Gastrocnemius medialis (tissue), 4 donors: ENCODE measurements around the gene ERC2. TPM values are rescaled to one million over a fixed set of nuclear protein-coding genes. Genes with fewer than 3 reads are reported as not detected.

Source experiments
- ATAC-seq, 2 donors: fragments of 150-250 bp; one replicate each; pipeline ENCODE4 v1.9.1; 2016
- DNase-seq, 2 donors: peaks; one replicate each; pipeline ENCODE4 v3.0.0-alpha.2; 2019
- H3K27ac ChIP-seq, 4 donors: fragments of 200-600 bp; sonication (generic); 1 replicate in 1 of 4; 2 replicates in 3 of 4; pipeline ENCODE4 v1.5.1; 2016 to 2018; ENCODE audit warnings: mild to moderate bottlenecking in 2 of 4, moderate library complexity in 1 of 4
- H3K27me3 ChIP-seq, 3 donors: fragments of 200-600 bp; sonication (generic) in 2 of 3; 1 replicate in 1 of 3; 2 replicates in 2 of 3; pipeline versions ENCODE4 v1.5.1 to v1.6.0; 2016 to 2019; ENCODE audit warnings: mild to moderate bottlenecking in 1 of 3, moderate library complexity in 1 of 3
- H3K36me3 ChIP-seq, 2 donors: fragments of 200-600 bp; sonication (generic) in 1 of 2; one replicate each; pipeline ENCODE4 v1.5.1; 2017 to 2018
- H3K4me1 ChIP-seq, 2 donors: fragments of 200-600 bp; sonication (generic) in 1 of 2; one replicate each; pipeline ENCODE4 v1.5.1; 2016 to 2017; ENCODE audit warnings: mild to moderate bottlenecking in 2 of 2
- H3K4me3 ChIP-seq, 4 donors: fragments of 200-600 bp; sonication (generic) in 3 of 4; 1 replicate in 1 of 4; 2 replicates in 3 of 4; pipeline ENCODE4 v1.5.1; 2016 to 2019; ENCODE audit warnings: mild to moderate bottlenecking in 2 of 4
- H3K9me3 ChIP-seq, 3 donors: fragments of 200-600 bp; sonication (generic) in 2 of 3; 1 replicate in 1 of 3; 2 replicates in 2 of 3; pipeline ENCODE4 v1.5.1; 2016 to 2019
- POLR2A ChIP-seq, 2 donors: fragments of 450-650 bp; IDR thresholded peaks; one replicate each; pipeline ENCODE4 v1.6.1; 2017; ENCODE audit warnings: antibody characterized with exemption in 2 of 2, mild to moderate bottlenecking in 2 of 2, moderate library complexity in 2 of 2
- in situ Hi-C, 4 donors: fragments of 200-750 bp; cut with MboI; loops; one replicate each; pipeline versions ENCODE4 v1.15.0 to v1.8.0; 2017; ENCODE audit warnings: low sequenced_read_pairs in 4 of 4
- intact Hi-C: fragments of 100-400 bp; cut with DNase I; formaldehyde crosslinking; loops from one replicate; pipeline ENCODE4 v1.15.1; 2023; ENCODE audit warnings: low total_unique reads
- total RNA-seq, 4 donors: library from RNA; depleted of rRNA; stranded (reverse); fragments of >200 nt; gene quantifications; one replicate each; pipeline versions ENCODE4 v1.1.0 to v1.2.3, GENCODE V29; 2016
- TF ChIP-seq, protein P1 (sequence below), 5 experiments: fragments of 450-650 bp in 3 of 5; fragments of 200-600 bp in 2 of 5; sonication (generic) in 2 of 5; IDR thresholded peaks in 4 of 5; conservative IDR thresholded peaks in 1 of 5; 1 replicate in 4 of 5; 2 replicates in 1 of 5; pipeline ENCODE4 v1.5.1; 2016 to 2019; ENCODE audit warnings: antibody characterized with exemption in 5 of 5, mild to moderate bottlenecking in 3 of 5, moderate library complexity in 3 of 5

Gene ERC2
- total RNA-seq, 4 donors from 2014 or later: not detected

GRCh38 chr3:56124546-56124945 is 343.7 kb downstream of the ERC2 start:
- TF ChIP-seq, protein P1, sequence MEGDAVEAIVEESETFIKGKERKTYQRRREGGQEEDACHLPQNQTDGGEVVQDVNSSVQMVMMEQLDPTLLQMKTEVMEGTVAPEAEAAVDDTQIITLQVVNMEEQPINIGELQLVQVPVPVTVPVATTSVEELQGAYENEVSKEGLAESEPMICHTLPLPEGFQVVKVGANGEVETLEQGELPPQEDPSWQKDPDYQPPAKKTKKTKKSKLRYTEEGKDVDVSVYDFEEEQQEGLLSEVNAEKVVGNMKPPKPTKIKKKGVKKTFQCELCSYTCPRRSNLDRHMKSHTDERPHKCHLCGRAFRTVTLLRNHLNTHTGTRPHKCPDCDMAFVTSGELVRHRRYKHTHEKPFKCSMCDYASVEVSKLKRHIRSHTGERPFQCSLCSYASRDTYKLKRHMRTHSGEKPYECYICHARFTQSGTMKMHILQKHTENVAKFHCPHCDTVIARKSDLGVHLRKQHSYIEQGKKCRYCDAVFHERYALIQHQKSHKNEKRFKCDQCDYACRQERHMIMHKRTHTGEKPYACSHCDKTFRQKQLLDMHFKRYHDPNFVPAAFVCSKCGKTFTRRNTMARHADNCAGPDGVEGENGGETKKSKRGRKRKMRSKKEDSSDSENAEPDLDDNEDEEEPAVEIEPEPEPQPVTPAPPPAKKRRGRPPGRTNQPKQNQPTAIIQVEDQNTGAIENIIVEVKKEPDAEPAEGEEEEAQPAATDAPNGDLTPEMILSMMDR (IDR thresholded peaks at IDR 0.05 in 4 of 5, conservative IDR thresholded peaks at IDR 0.05 in 1 of 5): no peak
- TF ChIP-seq POLR2A (IDR thresholded peaks at IDR 0.05): no peak
- in situ Hi-C loops: no loop called here
- Histone ChIP-seq H3K27ac (no peak overlapping the region), H3K9me3 (no peaks in the 10 kb centered on the region), H3K27me3 (no peaks in the 10 kb centered on the region), H3K36me3 (no peaks in the 10 kb centered on the region), H3K4me1 (no peaks in the 10 kb centered on the region), H3K4me3 (no peak overlapping the region)
- intact Hi-C loops: no loop called here
- DNase-seq: no peak
- ATAC-seq: no peak

DNA sequence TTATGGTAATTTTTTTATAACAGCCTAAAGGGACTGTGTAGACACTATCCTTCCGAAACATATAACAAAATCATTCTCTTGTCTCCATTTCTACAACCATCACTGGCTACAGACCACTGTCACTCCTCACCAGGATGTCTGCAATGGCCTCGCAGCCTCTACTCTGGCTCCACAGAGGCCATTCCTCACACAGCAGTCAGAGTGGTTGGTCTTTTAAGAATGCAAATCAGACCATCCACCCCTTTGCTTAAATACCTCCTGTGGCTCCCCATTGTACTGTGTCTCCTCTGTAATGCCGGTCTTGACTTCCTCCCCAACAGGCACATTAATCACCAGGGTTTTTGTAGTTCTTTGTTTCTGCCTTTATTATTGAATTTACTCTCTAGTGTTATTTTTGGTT is 344.8 kb downstream of the ERC2 start:
- ATAC-seq: no peak
- intact Hi-C loops (no loop called here), in situ Hi-C loops (no loop called here)
- H3K4me3 ChIP-seq: no peak overlapping the region
- H3K27me3 ChIP-seq: no peaks in the 10 kb centered on the region
- H3K9me3 ChIP-seq: no peaks in the 10 kb centered on the region
- H3K27ac ChIP-seq: no peak overlapping the region
- TF ChIP-seq POLR2A (IDR thresholded peaks at IDR 0.05): no peak
- TF ChIP-seq, protein P1 (IDR thresholded peaks at IDR 0.05 in 4 of 5, conservative IDR thresholded peaks at IDR 0.05 in 1 of 5): no peak
- H3K36me3 ChIP-seq: no peaks in the 10 kb centered on the region
- no peak for DNase-seq
- no peaks in the 10 kb centered on the region for H3K4me1 ChIP-seq

DNA sequence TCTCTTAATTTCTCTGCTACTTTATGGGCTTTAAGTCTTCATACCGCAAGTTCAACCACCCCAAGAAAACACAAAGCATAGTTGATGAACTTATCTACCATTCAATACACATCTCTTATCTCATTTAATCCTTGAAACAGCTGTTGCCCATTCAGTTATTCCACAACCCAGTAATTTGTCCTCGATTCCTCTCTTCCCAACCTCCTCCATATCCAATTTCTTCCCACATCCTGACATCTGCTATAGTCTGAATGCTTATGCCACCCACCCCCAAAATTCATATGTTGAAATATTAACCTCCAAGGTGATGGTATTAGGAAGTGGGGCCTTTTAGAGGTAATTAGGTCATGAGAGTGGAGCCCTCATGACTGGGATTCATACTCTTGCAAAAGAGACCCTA is 345.4 kb downstream of the ERC2 start:
- no peak for ATAC-seq

DNA sequence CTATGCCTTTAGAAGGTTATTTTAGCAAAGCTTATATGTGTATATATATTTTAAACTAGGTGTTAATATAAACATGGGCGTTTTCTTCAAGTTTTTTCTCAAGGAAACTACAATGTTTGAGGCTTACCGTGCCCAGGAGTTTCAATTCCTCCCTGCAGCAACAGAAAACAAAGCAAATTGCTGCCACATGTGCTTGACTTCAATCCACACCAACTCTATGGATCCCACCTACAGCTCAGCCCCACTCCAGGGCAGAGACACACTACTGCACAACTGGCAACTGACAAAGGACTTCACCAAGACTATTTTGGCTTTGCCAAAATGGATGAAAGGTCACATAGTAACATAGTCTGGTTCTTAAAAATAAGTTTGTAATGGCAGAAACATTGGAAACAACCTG is 346.6 kb downstream of the ERC2 start:
- ATAC-seq (no peak), DNase-seq (no peak)
- in situ Hi-C loops (no loop called here), intact Hi-C loops (no loop called here)
- H3K4me3 ChIP-seq: no peak overlapping the region
- TF ChIP-seq, protein P1 (IDR thresholded peaks at IDR 0.05 in 4 of 5, conservative IDR thresholded peaks at IDR 0.05 in 1 of 5): no peak
- no peak for TF ChIP-seq POLR2A (IDR thresholded peaks at IDR 0.05)
- no peaks in the 10 kb centered on the region for H3K4me1 ChIP-seq
- H3K36me3 ChIP-seq: no peaks in the 10 kb centered on the region
- no peak overlapping the region for H3K27ac ChIP-seq
- no peaks in the 10 kb centered on the region for H3K27me3 ChIP-seq
- no peaks in the 10 kb centered on the region for H3K9me3 ChIP-seq

More for the DNA sequence above, 345.4 kb downstream of the ERC2 start:
- Histone ChIP-seq H3K27ac (no peak overlapping the region), H3K36me3 (no peaks in the 10 kb centered on the region), H3K9me3 (no peaks in the 10 kb centered on the region), H3K27me3 (no peaks in the 10 kb centered on the region), H3K4me3 (no peak overlapping the region), H3K4me1 (no peaks in the 10 kb centered on the region)
- TF ChIP-seq, protein P1 (IDR thresholded peaks at IDR 0.05 in 4 of 5, conservative IDR thresholded peaks at IDR 0.05 in 1 of 5): no peak
- TF ChIP-seq POLR2A (IDR thresholded peaks at IDR 0.05): no peak
- DNase-seq: no peak
- intact Hi-C loops: no loop called here
- in situ Hi-C loops: no loop called here
